Activated T-cell treated with anti-CD3 and anti-CD28 coated beads, Interleukin-2, amount 50 U/mL, for 48 hours (primary cell): ENCODE results near the gene PTPN2.
"Not testable (repeated sequence)": the region's sequence is repeated elsewhere in the genome, so short reads cannot be mapped to it uniquely, and the experiment has no call there.

Experiments used
- DNase-seq, 2 experiments: peaks; one replicate each; pipeline ENCODE4 v3.0.0-alpha.2; 2020

Gene PTPN2

GRCh38 chr18:12883684-12884405 is at the start of gene PTPN2:
Gene PTPN2 (minus strand): TSS chr18:12884237. CDS start chr18:12884141, 96 bp downstream.
- DNase-seq = peak; percentile 91 to 93

GRCh38 chr18:12933327-12933726 is 49.3 kb upstream of the PTPN2 start:
- DNase-seq = no peak

- DNase-seq = no peak
These were observed 46.9 kb upstream of the PTPN2 start for GRCh38 chr18:12930908-12931307.

- no peak for DNase-seq
These were observed 46.3 kb upstream of the PTPN2 start for GRCh38 chr18:12930376-12930775.

DNA sequence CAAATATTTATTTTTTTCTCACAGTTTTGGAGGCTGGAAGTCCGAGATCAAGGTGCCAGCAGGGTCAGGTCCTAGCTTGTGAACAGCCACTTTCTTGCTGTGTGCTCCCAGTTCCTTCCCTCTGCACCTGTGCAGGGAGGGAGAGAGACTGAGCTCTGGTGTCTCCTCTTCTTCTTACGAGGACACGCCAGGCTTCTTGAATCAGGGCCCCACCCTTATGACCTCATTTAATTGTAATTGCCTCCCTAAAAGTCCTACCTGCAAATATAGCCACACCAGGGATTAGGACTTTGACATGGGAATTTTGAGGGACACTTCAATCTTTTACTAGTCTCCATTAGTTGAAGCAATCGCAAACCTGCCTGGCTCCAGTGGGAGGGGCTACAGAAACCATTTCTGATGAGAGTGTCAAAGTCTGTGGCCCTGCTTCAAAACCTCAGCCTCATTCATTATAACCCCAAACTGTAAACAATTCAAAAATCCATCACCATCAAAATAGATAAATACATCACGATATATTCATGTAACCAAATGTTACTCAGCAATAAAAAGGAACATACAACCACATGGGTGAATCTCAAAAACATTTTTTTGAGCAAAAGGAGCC is 45.5 kb upstream of the PTPN2 start:
- no peak for DNase-seq

- DNase-seq = no peak
These were observed 44.6 kb upstream of the PTPN2 start for GRCh38 chr18:12928641-12929040.

GRCh38 chr18:12928206-12928605 is 44.2 kb upstream of the PTPN2 start:
- no peak for DNase-seq

DNA sequence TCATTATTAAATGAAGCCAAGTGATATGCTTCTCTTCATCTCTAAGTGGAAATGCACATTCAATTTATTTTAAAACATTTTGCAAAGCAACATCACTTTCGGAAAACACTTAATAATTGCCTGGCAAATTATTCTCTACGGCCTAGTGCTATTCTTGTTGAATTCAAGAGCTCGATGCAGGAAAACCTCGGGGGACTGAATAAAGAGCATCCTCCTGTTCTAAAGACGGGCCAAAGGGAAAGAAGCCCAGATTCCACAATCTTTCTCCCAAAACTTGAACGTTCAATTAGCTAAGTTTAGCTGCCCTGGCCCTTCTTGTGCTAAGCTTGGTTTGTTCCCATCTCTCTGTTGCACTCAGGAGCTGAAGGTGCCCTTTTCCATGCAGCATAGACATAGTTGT is 40.6 kb upstream of the PTPN2 start:
- DNase-seq = no peak

DNA sequence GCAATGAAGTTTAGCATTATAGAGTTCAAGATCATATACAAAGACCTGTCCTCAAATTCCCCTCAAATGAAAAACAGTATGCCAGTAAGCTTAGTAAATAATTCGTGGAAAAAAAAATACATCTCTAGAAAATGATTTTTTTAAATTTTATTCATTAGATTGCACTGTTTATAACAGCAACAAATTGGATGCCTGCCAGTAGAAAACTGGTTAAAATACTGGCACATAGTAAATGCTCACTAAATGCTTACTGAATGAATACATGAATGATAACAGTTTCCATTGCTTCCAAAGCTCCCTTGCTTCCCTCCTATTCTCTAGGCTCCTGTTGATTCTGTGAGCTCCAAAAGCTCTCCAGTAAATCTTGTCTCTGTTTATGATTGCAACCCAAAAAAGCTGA is 38.2 kb upstream of the PTPN2 start:
- no peak for DNase-seq

DNA sequence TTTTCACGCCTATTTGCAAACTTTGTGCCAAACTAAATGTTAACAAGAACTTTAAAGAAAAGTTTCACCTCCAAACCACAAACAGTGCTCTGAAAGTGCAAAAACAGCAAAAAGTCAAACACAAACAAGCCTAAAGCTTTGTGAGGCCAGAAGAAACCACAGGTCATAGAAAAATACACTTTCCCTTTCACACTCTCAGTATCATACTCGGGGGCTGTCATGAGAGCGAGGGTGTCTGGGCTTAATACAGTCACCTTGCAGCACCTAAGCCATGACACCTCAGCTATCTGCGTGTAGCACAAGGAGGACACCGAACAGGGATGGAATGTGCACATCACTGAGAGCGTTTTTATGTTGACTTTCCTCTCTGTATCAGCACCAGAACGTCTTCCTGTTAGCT is 37.1 kb upstream of the PTPN2 start:
- peak in 1 of 2 experiments; percentile 25 for DNase-seq

DNA sequence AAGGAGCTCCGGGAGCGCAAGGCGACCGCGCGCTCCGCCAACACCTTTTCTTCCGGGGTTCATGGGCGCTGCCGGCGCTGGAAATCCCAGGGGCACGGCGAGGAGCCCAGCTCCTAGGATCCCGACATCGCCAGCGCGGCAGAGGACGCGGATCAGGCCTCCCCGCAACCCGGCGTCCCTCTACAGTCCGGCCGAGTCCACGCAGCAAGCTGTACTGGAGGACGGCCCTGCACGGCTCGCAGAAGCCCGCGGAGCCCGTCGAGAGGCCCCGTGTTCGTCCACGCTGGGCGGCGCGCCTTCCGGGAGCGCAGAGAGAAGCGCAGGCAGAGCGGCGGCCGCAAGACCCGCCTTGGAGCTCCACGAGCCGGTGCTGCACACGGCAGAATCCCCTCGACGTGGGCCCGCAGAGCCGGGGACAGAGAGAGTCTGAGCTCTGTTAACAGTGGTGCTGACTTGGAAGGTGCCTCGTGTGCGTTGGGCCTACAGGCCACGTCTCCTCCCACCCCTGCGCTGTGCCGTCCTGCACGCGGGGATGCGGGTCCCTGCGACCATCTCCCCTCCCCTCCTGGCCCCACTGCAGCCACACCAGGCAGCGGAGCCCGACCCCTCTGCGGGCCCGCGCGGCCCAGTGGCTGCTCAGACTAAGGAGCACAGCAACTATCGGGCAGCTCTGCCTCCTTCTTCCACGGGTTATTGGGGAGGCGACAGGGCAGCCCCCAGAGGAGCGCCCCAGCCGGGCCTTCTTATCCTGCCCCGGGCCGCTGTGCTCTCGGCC is 28.1 kb upstream of the PTPN2 start:
- no peak for DNase-seq

- DNase-seq = peak; percentile 68 to 77
These were observed 27.2 kb upstream of the PTPN2 start for GRCh38 chr18:12911025-12911928.

GRCh38 chr18:12908706-12909105 is 24.7 kb upstream of the PTPN2 start:
- no peak for DNase-seq

DNA sequence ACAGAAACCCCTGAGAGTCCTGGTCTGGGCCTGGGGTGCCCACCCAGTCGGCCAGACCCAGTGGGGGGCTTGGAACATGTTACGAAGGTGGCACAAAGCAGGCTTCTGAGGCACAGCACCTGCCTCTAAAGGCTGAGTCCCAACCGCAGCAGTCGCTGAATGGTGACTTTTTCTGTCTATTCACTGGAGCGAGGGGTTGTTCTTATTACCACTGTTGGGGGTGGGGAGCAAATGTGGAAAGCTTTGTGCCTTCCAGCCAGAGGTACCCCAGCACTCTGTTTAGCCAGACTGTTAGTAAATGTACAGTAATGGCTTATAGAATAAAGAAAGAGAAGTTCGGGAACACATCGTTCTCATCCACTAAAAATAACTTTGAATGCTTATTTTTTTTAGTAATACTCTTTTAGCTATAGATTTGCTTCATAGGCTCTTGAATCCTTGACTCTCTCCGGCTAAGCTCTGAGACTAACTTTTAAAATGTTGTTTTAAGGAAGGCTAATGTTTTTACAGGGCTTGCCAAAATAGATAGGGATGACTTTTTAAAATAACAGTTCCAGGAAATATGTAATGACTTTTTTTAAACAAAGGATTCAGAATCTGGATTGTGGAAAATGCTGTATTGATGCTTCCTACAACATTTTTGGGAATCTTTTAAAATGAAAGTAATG is 23.4 kb upstream of the PTPN2 start:
- no peak for DNase-seq

DNA sequence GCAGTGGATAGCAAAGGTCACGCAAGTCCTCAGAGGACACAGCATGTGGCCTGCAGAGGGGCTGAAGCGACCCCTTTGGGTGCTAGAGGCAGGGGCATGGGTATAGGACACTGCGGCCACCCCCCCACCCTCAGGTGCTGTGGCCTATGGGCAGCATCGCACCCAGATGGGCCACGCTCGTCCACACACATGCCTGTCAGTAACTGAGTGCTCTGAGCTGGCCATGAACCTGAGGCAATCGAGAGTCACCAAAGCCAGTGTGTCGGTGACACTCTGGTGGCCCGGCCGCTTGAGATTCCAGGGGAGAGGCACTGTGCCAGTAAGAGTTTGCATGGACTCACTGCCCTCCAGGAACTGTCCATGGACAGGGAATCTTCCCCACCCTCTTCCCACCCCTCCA is 22.7 kb upstream of the PTPN2 start:
- DNase-seq = no peak

GRCh38 chr18:12906119-12906518 is 22.1 kb upstream of the PTPN2 start:
- no peak for DNase-seq

GRCh38 chr18:12904012-12904516 is 20.0 kb upstream of the PTPN2 start:
- DNase-seq = peak; percentile 66 to 71

- not testable (repeated sequence) for DNase-seq
These were observed 17.2 kb upstream of the PTPN2 start for GRCh38 chr18:12901208-12901607.

- DNase-seq = peak in 1 of 2 experiments; percentile 26
These were observed 12.8 kb upstream of the PTPN2 start for GRCh38 chr18:12896784-12897333.

GRCh38 chr18:12895626-12896025 is 11.6 kb upstream of the PTPN2 start:
- no peak for DNase-seq

DNA sequence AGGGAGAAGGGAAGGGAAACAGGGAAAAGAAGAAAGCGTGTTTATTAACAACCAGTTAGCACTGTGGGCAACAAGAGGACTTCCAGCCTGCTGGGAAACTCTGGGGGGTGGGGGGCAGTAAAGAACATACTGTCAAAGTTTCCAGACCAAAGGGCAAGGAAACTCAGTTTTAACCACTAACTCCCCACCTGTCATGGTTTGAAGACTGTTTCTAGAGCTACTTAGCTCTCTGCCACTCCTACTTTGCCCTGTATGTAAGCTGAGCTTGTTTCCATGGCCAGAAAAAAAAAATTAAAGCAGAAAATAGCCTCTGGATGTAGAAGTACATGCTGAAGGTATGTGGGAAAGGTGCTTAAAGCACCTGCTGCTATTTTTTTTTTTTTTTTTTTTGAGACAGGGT is 11.0 kb upstream of the PTPN2 start:
- DNase-seq = no peak

GRCh38 chr18:12891561-12891960 is 7.5 kb upstream of the PTPN2 start:
- no peak for DNase-seq
